Measurements from ENCODE around the gene CNOT4. TPM values are rescaled to one million over a fixed set of nuclear protein-coding genes. Genes with fewer than 3 reads are reported as not detected.

The CNOT4 gene
- total RNA-seq, 2 experiments from 2014 or later, result 24.0 to 29.8 TPM

GRCh38 chr7:135374736-135375135, 135.2 kb downstream of the CNOT4 start:
- Mint-ChIP-seq H3K9me3 (no peaks in the 10 kb centered on the region), H3K4me3 (no peak overlapping the region), H3K36me3 (ENCODE audit: low read depth) (peaks cover 12% of the 10 kb centered on the region), H3K27ac (no peak overlapping the region), H3K27me3 (no peaks in the 10 kb centered on the region), H3K4me1 (ENCODE audit: low read depth) (peaks cover 6% of the 10 kb centered on the region)
- POLR2A ChIA-PET, result no interaction called here
- TF ChIP-seq, protein P1, sequence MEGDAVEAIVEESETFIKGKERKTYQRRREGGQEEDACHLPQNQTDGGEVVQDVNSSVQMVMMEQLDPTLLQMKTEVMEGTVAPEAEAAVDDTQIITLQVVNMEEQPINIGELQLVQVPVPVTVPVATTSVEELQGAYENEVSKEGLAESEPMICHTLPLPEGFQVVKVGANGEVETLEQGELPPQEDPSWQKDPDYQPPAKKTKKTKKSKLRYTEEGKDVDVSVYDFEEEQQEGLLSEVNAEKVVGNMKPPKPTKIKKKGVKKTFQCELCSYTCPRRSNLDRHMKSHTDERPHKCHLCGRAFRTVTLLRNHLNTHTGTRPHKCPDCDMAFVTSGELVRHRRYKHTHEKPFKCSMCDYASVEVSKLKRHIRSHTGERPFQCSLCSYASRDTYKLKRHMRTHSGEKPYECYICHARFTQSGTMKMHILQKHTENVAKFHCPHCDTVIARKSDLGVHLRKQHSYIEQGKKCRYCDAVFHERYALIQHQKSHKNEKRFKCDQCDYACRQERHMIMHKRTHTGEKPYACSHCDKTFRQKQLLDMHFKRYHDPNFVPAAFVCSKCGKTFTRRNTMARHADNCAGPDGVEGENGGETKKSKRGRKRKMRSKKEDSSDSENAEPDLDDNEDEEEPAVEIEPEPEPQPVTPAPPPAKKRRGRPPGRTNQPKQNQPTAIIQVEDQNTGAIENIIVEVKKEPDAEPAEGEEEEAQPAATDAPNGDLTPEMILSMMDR (IDR thresholded peaks at IDR 0.05), result no peak
- H3K9me3 ChIP-seq (ENCODE audit: control insufficient read depth in 1 of 2, insufficient read depth in 1 of 2, low read length in 2 of 2), result no peaks in the 10 kb centered on the region
- H3K27me3 ChIP-seq (ENCODE audit: control insufficient read depth in 1 of 2, insufficient read depth in 2 of 2, low read length in 2 of 2), result no peaks in the 10 kb centered on the region
- H3K4me3 ChIP-seq (ENCODE audit: low read length), result no peak overlapping the region
- DNase-seq (no peak), ATAC-seq (ENCODE audit: poor library complexity) (no peak)
- intact Hi-C loops (cut with DNase I, micrococcal nuclease), result no loop called here
- H3K36me3 ChIP-seq (ENCODE audit: insufficient read depth, low read length), result peaks cover 4% of the 10 kb centered on the region
- H3K27ac ChIP-seq (ENCODE audit: low read depth in 1 of 2, low read length in 2 of 2), result no peak overlapping the region
- H3K4me1 ChIP-seq (ENCODE audit: insufficient read depth, low read length), result no peaks in the 10 kb centered on the region
- CTCF ChIA-PET, result no interaction called here

DNA sequence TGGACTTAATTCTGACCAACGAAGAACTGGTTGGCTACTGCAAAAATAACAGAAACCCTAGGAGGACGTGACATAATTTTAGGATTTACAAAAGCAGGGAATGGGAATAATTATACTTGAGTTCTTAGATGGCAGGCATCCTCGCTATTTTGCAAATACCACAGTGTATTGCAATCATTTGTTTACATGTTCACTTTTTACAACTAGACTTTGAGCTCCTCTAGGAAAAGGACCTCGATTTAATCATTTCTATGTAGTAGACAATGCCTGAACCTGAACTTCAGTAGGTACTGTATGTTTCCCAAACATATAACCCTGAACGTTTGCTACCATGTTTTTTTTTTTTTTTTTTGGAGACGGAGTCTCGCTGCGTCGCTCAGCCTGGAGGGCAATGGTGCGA, 137.7 kb downstream of the CNOT4 start:
- Histone ChIP-seq H3K27ac (ENCODE audit: low read depth in 1 of 2, low read length in 2 of 2) (no peak overlapping the region), H3K9me3 (ENCODE audit: control insufficient read depth in 1 of 2, insufficient read depth in 1 of 2, low read length in 2 of 2) (no peaks in the 10 kb centered on the region), H3K27me3 (ENCODE audit: control insufficient read depth in 1 of 2, insufficient read depth in 2 of 2, low read length in 2 of 2) (no peaks in the 10 kb centered on the region), H3K4me1 (ENCODE audit: insufficient read depth, low read length) (no peaks in the 10 kb centered on the region), H3K4me3 (ENCODE audit: low read length) (no peak overlapping the region), H3K36me3 (ENCODE audit: insufficient read depth, low read length) (peaks cover 4% of the 10 kb centered on the region)
- no peaks in the 10 kb centered on the region for H3K9me3 Mint-ChIP-seq
- no peaks in the 10 kb centered on the region for H3K27me3 Mint-ChIP-seq
- POLR2A ChIA-PET, result interaction anchor here (0.6 kb wide), 1 partner anchor 9 kb away, joined by 3 read pairs; no protein-coding TSS in a partner anchor
- ATAC-seq (ENCODE audit: poor library complexity) (no peak), DNase-seq (no peak)
- CTCF ChIA-PET, result no interaction called here
- no peak overlapping the region for H3K4me3 Mint-ChIP-seq
- H3K27ac Mint-ChIP-seq, result no peak overlapping the region
- peaks cover 6% of the 10 kb centered on the region for H3K4me1 Mint-ChIP-seq (ENCODE audit: low read depth)
- peaks cover 12% of the 10 kb centered on the region for H3K36me3 Mint-ChIP-seq (ENCODE audit: low read depth)
- TF ChIP-seq, protein P1 (IDR thresholded peaks at IDR 0.05), result no peak
- intact Hi-C loops (cut with DNase I, micrococcal nuclease), result no loop called here

- H3K9me3 ChIP-seq (ENCODE audit: control insufficient read depth in 1 of 2, insufficient read depth in 1 of 2, low read length in 2 of 2), result no peaks in the 10 kb centered on the region
- no peak overlapping the region for H3K27ac Mint-ChIP-seq
- no peak overlapping the region for H3K27ac ChIP-seq (ENCODE audit: low read depth in 1 of 2, low read length in 2 of 2)
- peaks cover 6% of the 10 kb centered on the region for H3K4me1 Mint-ChIP-seq (ENCODE audit: low read depth)
- CTCF ChIA-PET, result no interaction called here
- POLR2A ChIA-PET, result no interaction called here
- intact Hi-C loops (cut with DNase I, micrococcal nuclease), result no loop called here
- no peaks in the 10 kb centered on the region for H3K27me3 ChIP-seq (ENCODE audit: control insufficient read depth in 1 of 2, insufficient read depth in 2 of 2, low read length in 2 of 2)
- no peak overlapping the region for H3K4me3 Mint-ChIP-seq
- TF ChIP-seq, protein P1 (IDR thresholded peaks at IDR 0.05), result no peak
- no peaks in the 10 kb centered on the region for H3K9me3 Mint-ChIP-seq
- peaks cover 13% of the 10 kb centered on the region for H3K36me3 Mint-ChIP-seq (ENCODE audit: low read depth)
- no peaks in the 10 kb centered on the region for H3K4me1 ChIP-seq (ENCODE audit: insufficient read depth, low read length)
- DNase-seq, result no peak
- no peak for ATAC-seq (ENCODE audit: poor library complexity)
- H3K36me3 ChIP-seq (ENCODE audit: insufficient read depth, low read length), result peaks cover 4% of the 10 kb centered on the region
- H3K27me3 Mint-ChIP-seq, result no peaks in the 10 kb centered on the region
- no peak overlapping the region for H3K4me3 ChIP-seq (ENCODE audit: low read length)
These were observed 139.2 kb downstream of the CNOT4 start for GRCh38 chr7:135370656-135371055.

All from CD4-positive, alpha-beta T cell (primary cell).